PFSK-1 (cell line): ENCODE data around the gene TAF4.

Experiments
- POLR2AphosphoS5 ChIP-seq: IDR thresholded peaks from 2 replicates; pipeline ENCODE4 v1.6.1; 2012; ENCODE audit warnings: low read depth, mild to moderate bottlenecking, control low read depth, low read length, moderate library complexity
- REST ChIP-seq, 2 experiments: IDR thresholded peaks; 2 replicates each; pipeline versions ENCODE4 v1.6.1 to v1.8.0; 2011 to 2012; ENCODE audit warnings: low read depth in 2 of 2, low read length in 2 of 2, control low read depth in 1 of 2, inconsistent platforms in 1 of 2, mild to moderate bottlenecking in 1 of 2, moderate library complexity in 1 of 2; ENCODE audit not compliant: insufficient read depth in 1 of 2
- SIN3A ChIP-seq: IDR thresholded peaks from 2 replicates; pipeline ENCODE4 v1.6.1; 2012; ENCODE audit warnings: mild to moderate bottlenecking, low read length, moderate library complexity, borderline replicate concordance; ENCODE audit not compliant: insufficient read depth
- TAF1 ChIP-seq: IDR thresholded peaks from 2 replicates; pipeline ENCODE4 v1.6.1; 2012; ENCODE audit warnings: low read length, control low read depth, borderline replicate concordance; ENCODE audit not compliant: insufficient read depth

- no peak for TF ChIP-seq REST (IDR thresholded peaks at IDR 0.05; ENCODE audit: insufficient read depth in 1 of 2, low read depth in 2 of 2, low read length in 2 of 2)
- TF ChIP-seq SIN3A, result no peak
- TF ChIP-seq POLR2AphosphoS5, result no peak
- no peak for TF ChIP-seq TAF1
Observed at GRCh38 chr20:62105592-62105991, 39.9 kb upstream of the TAF4 start.
